Panc1 (cell line): Measurements from ENCODE around the gene PILRA. TPM values are rescaled to one million over a fixed set of nuclear protein-coding genes. Genes with fewer than 3 reads are reported as not detected.

Experiments used
- ATAC-seq: fragments of 200-7000 bp; cut with Tn5 transposase; 2 replicates; pipeline ENCODE4 v1.9.1; 2020; ENCODE audit warnings: mild to moderate bottlenecking, moderate library complexity
- BruUV-seq: library from RNA; stranded (reverse); fragments of 400-500 nt; replicated peaks from 2 replicates; lab custom pipeline; 2021; lab: Mats Ljungman, UMichigan
- CTCF ChIA-PET: fragments of 300-600 bp; sonication (Branson Sonifier 250); formaldehyde crosslinking; loops from one replicate; lab custom pipeline; 2022; ENCODE audit warnings: antibody characterized with exemption; lab: Charles Lee
- POLR2A ChIA-PET: fragments of 300-600 bp; sonication (Branson Sonifier 250); formaldehyde crosslinking; loops from one replicate; lab custom pipeline; 2022; ENCODE audit warnings: antibody characterized with exemption; lab: Charles Lee
- DNase-seq: peaks from one replicate; pipeline ENCODE4 v3.0.0-alpha.2; 2010; ENCODE audit warnings: low read depth, low spot score
- H3K27ac ChIP-seq: 2 replicates; pipeline ENCODE4 v1.5.1; 2011; ENCODE audit warnings: mild to moderate bottlenecking, low read length, inconsistent platforms
- H3K27me3 ChIP-seq: fragments of 200-500 bp; sonication (Bioruptor generic); 2 replicates; pipeline ENCODE4 v1.6.0; 2014; ENCODE audit warnings: low read length, inconsistent platforms; ENCODE audit not compliant: control insufficient read depth, insufficient read depth
- H3K36me3 ChIP-seq: fragments of 200-500 bp; sonication (Bioruptor generic); 2 replicates; pipeline ENCODE4 v1.5.1; 2014; ENCODE audit warnings: inconsistent platforms, mild to moderate bottlenecking, low read length, moderate library complexity; ENCODE audit not compliant: control insufficient read depth, insufficient read depth
- H3K4me1 ChIP-seq: 2 replicates; pipeline ENCODE4 v1.5.1; 2011; ENCODE audit warnings: inconsistent platforms, mild to moderate bottlenecking, low read length, moderate library complexity; ENCODE audit not compliant: control insufficient read depth, insufficient read depth
- H3K4me3 ChIP-seq, 2 experiments: 2 replicates each; pipeline ENCODE4 v1.5.1; 2011 to 2012; ENCODE audit warnings: low read depth in 2 of 2, low read length in 2 of 2, mild to moderate bottlenecking in 2 of 2, inconsistent platforms in 1 of 2, moderate library complexity in 1 of 2
- H3K9me3 ChIP-seq: fragments of 200-500 bp; sonication (Bioruptor generic); 2 replicates; pipeline ENCODE4 v1.5.1; 2014; ENCODE audit warnings: low read depth, mild to moderate bottlenecking, inconsistent platforms, low read length, moderate library complexity; ENCODE audit not compliant: control insufficient read depth, insufficient read depth
- POLR2AphosphoS5 ChIP-seq: IDR thresholded peaks from 2 replicates; pipeline ENCODE4 v1.6.1; 2012; ENCODE audit warnings: mild to moderate bottlenecking, low read depth, low read length, moderate library complexity
- SIN3A ChIP-seq: IDR thresholded peaks from 2 replicates; pipeline ENCODE4 v1.6.1; 2012; ENCODE audit warnings: low read depth, mild to moderate bottlenecking, low read length, moderate library complexity, borderline replicate concordance; ENCODE audit not compliant: insufficient read depth
- TCF7L2 ChIP-seq: IDR thresholded peaks from 2 replicates; pipeline ENCODE4 v1.6.1; 2011; ENCODE audit warnings: mild to moderate bottlenecking, low read depth, low read length, inconsistent platforms
- in situ Hi-C: cut with HindIII; loops from 2 replicates; pipeline ENCODE4 v1.10.0; 2016; ENCODE audit warnings: low sequenced_read_pairs, low pct_unique_long_range_greater_than_20kb
- intact Hi-C: fragments of 100-400 bp; cut with micrococcal nuclease; formaldehyde crosslinking; loops from one replicate; pipeline ENCODE4 v1.10.0; 2022; ENCODE audit not compliant: unreplicated experiment
- total RNA-seq: library from RNA; stranded (reverse); gene quantifications from one replicate; pipeline ENCODE4 v1.2.1, GENCODE V29; 2021; ENCODE audit not compliant: unreplicated experiment
- TF ChIP-seq, protein P1 (sequence below), 2 experiments: IDR thresholded peaks; 2 replicates each; pipeline ENCODE4 v1.6.1; 2011 to 2012; ENCODE audit warnings: low read depth in 2 of 2, control low read depth in 1 of 2, low read length in 1 of 2, mild to moderate bottlenecking in 1 of 2, moderate library complexity in 1 of 2; ENCODE audit not compliant: insufficient read depth in 1 of 2
- TF ChIP-seq, protein P2 (sequence below): fragments of 450-650 bp; IDR thresholded peaks from 2 replicates; pipeline ENCODE4 v1.5.1; 2017; ENCODE audit warnings: mild to moderate bottlenecking

Gene PILRA
- total RNA-seq, 1 experiment from 2014 or later: 4.8 TPM

GRCh38 chr7:100430493-100431285 is 57.4 kb downstream of the PILRA start:
- POLR2A ChIA-PET: interaction anchor here (0.5 kb wide), 1 partner anchor 1293 kb away, joined by 3 read pairs; no protein-coding TSS in a partner anchor
- ATAC-seq (no peak), DNase-seq (no peak)
- TF ChIP-seq TCF7L2 (no peak), POLR2AphosphoS5 (no peak), SIN3A (no peak)
- TF ChIP-seq, protein P1, sequence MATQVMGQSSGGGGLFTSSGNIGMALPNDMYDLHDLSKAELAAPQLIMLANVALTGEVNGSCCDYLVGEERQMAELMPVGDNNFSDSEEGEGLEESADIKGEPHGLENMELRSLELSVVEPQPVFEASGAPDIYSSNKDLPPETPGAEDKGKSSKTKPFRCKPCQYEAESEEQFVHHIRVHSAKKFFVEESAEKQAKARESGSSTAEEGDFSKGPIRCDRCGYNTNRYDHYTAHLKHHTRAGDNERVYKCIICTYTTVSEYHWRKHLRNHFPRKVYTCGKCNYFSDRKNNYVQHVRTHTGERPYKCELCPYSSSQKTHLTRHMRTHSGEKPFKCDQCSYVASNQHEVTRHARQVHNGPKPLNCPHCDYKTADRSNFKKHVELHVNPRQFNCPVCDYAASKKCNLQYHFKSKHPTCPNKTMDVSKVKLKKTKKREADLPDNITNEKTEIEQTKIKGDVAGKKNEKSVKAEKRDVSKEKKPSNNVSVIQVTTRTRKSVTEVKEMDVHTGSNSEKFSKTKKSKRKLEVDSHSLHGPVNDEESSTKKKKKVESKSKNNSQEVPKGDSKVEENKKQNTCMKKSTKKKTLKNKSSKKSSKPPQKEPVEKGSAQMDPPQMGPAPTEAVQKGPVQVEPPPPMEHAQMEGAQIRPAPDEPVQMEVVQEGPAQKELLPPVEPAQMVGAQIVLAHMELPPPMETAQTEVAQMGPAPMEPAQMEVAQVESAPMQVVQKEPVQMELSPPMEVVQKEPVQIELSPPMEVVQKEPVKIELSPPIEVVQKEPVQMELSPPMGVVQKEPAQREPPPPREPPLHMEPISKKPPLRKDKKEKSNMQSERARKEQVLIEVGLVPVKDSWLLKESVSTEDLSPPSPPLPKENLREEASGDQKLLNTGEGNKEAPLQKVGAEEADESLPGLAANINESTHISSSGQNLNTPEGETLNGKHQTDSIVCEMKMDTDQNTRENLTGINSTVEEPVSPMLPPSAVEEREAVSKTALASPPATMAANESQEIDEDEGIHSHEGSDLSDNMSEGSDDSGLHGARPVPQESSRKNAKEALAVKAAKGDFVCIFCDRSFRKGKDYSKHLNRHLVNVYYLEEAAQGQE (IDR thresholded peaks at IDR 0.05; ENCODE audit: insufficient read depth in 1 of 2, low read depth in 2 of 2, low read length in 1 of 2): no peak
- TF ChIP-seq, protein P2, sequence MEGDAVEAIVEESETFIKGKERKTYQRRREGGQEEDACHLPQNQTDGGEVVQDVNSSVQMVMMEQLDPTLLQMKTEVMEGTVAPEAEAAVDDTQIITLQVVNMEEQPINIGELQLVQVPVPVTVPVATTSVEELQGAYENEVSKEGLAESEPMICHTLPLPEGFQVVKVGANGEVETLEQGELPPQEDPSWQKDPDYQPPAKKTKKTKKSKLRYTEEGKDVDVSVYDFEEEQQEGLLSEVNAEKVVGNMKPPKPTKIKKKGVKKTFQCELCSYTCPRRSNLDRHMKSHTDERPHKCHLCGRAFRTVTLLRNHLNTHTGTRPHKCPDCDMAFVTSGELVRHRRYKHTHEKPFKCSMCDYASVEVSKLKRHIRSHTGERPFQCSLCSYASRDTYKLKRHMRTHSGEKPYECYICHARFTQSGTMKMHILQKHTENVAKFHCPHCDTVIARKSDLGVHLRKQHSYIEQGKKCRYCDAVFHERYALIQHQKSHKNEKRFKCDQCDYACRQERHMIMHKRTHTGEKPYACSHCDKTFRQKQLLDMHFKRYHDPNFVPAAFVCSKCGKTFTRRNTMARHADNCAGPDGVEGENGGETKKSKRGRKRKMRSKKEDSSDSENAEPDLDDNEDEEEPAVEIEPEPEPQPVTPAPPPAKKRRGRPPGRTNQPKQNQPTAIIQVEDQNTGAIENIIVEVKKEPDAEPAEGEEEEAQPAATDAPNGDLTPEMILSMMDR: no peak
- intact Hi-C loops (no loop called here), in situ Hi-C loops (no loop called here)
- BruUV-seq: no TSS peak
- peak overlapping the region; percentile 98 for H3K27ac ChIP-seq
- peaks cover 44% of the 10 kb centered on the region for H3K4me1 ChIP-seq
- H3K36me3 ChIP-seq: no peaks in the 10 kb centered on the region; the same call in 1 of the 2 replicates
- H3K27me3 ChIP-seq: no peaks in the 10 kb centered on the region
- CTCF ChIA-PET: no interaction called here
- H3K9me3 ChIP-seq: no peaks in the 10 kb centered on the region
- peak overlapping the region; percentile 66 to 92 for H3K4me3 ChIP-seq

GRCh38 chr7:100431286-100431735 is 58.0 kb downstream of the PILRA start:
- peak overlapping the region; percentile 98 for H3K27ac ChIP-seq
- ChIA-PET CTCF (no interaction called here), POLR2A (no interaction called here)
- no peak for TF ChIP-seq SIN3A
- TF ChIP-seq, protein P1 (IDR thresholded peaks at IDR 0.05; ENCODE audit: insufficient read depth in 1 of 2, low read depth in 2 of 2, low read length in 1 of 2): no peak
- TF ChIP-seq TCF7L2: no peak
- no peak; the same call in 1 of the 2 replicates for TF ChIP-seq POLR2AphosphoS5
- TF ChIP-seq, protein P2: no peak
- peaks cover 44% of the 10 kb centered on the region for H3K4me1 ChIP-seq
- H3K27me3 ChIP-seq: no peaks in the 10 kb centered on the region
- no peaks in the 10 kb centered on the region for H3K9me3 ChIP-seq
- no TSS peak for BruUV-seq
- peak overlapping the region; percentile 66 to 92 for H3K4me3 ChIP-seq
- DNase-seq: no peak
- no peaks in the 10 kb centered on the region; the same call in 1 of the 2 replicates for H3K36me3 ChIP-seq
- ATAC-seq: no peak
- intact Hi-C loops: no loop called here
- in situ Hi-C loops: no loop called here
